GM10847 (cell line): ENCODE measurements around the gene SPINK14.

Source experiments
- POLR2A ChIP-seq: IDR thresholded peaks from 2 replicates; pipeline ENCODE4 v1.6.1; 2011; ENCODE audit not compliant: insufficient read length; ENCODE audit errors: extremely low read depth

SPINK14 gene

GRCh38 chr5:148168246-148168645 is at the start of gene SPINK14:
Gene SPINK14, plus strand, starts transcription at chr5:148168546. Its CDS starts 1,187 bp downstream, at chr5:148169733.
- TF ChIP-seq POLR2A: no peak

GRCh38 chr5:148120317-148120716 is 48.0 kb upstream of the SPINK14 start:
- TF ChIP-seq POLR2A: no peak

GRCh38 chr5:148125641-148126040 is 42.7 kb upstream of the SPINK14 start:
- no peak for TF ChIP-seq POLR2A

- TF ChIP-seq POLR2A: no peak
These were observed 33.0 kb upstream of the SPINK14 start for GRCh38 chr5:148135091-148136048.

GRCh38 chr5:148140846-148141245 is 27.5 kb upstream of the SPINK14 start:
- TF ChIP-seq POLR2A: no peak

- no peak for TF ChIP-seq POLR2A
These were observed 26.7 kb upstream of the SPINK14 start for GRCh38 chr5:148141645-148142044.

GRCh38 chr5:148145916-148146315 is 22.4 kb upstream of the SPINK14 start:
- no peak for TF ChIP-seq POLR2A

- no peak for TF ChIP-seq POLR2A
These were observed 21.9 kb upstream of the SPINK14 start for GRCh38 chr5:148146487-148146886.

GRCh38 chr5:148147415-148147814 is 20.9 kb upstream of the SPINK14 start:
- no peak for TF ChIP-seq POLR2A

GRCh38 chr5:148151872-148152271 is 16.5 kb upstream of the SPINK14 start:
- TF ChIP-seq POLR2A: no peak

GRCh38 chr5:148152781-148153180 is 15.6 kb upstream of the SPINK14 start:
- no peak for TF ChIP-seq POLR2A

GRCh38 chr5:148156609-148157008 is 11.7 kb upstream of the SPINK14 start:
- TF ChIP-seq POLR2A: no peak

- no peak for TF ChIP-seq POLR2A
These were observed 6.3 kb upstream of the SPINK14 start for GRCh38 chr5:148162038-148162437.

GRCh38 chr5:148163345-148163744 is 5.0 kb upstream of the SPINK14 start:
- TF ChIP-seq POLR2A: no peak

- TF ChIP-seq POLR2A: no peak
These were observed 1.6 kb upstream of the SPINK14 start for GRCh38 chr5:148166550-148167283.

- TF ChIP-seq POLR2A: no peak
These were observed 4.0 kb downstream of the SPINK14 start for GRCh38 chr5:148172377-148172776.

- TF ChIP-seq POLR2A: no peak
These were observed 8.1 kb downstream of the SPINK14 start for GRCh38 chr5:148176480-148176879.

- TF ChIP-seq POLR2A: no peak
These were observed 8.9 kb downstream of the SPINK14 start for GRCh38 chr5:148177207-148177606.
